T-helper 1 cell (primary cell): ENCODE measurements around the gene TSHZ1.
"Not testable (repeated sequence)": the region's sequence is repeated elsewhere in the genome, so short reads cannot be mapped to it uniquely, and the experiment has no call there.

Experiments used
- DNase-seq, 5 donors: peaks; one replicate each; pipeline ENCODE4 v3.0.0-alpha.2; 2012 to 2020

The TSHZ1 gene

GRCh38 chr18:75316826-75317225 lies 106.2 kb downstream of the TSHZ1 start:
- no peak for DNase-seq

DNA sequence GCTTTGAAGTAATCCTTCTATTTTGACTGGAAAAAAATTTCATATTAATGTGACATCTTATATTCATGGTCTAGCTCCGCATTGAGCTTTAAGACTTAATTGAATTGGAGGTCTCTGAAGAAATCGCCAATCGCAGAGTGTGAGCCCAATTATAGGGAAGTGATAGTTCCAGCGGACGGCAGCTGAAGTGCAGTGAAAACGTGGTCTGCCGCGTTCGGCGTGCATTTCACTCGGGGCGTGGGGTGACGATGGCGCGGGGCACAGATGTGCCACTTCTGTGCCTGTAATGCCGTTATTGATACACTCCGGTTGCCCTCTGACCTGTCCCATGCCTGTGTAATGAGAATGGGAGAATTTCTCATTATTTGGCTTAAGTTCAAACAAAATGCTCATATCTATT lies 106.7 kb downstream of the TSHZ1 start:
- DNase-seq = no peak

DNA sequence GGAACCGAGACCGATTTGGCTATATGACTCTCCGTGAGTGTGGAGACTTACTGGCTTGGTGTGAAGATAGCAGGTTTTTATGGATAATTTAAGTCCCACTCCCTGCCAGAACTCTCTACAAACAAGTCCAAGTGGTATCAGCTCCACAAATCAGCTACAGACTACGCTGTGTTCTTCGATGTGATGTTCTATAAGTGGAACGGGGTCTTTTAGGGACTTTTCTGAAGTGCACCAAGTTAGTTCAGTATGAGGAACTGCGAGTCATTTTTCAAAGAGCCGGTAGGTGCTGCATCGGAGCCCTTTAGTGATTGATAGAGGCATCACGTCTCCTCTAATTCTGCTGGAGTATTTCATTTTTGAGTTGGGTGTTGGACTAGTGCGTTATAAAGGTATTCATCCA lies 107.1 kb downstream of the TSHZ1 start:
- no peak for DNase-seq

- DNase-seq = no peak
Measured at GRCh38 chr18:75319905-75320304, 109.3 kb downstream of the TSHZ1 start.

GRCh38 chr18:75320506-75320905 lies 109.9 kb downstream of the TSHZ1 start:
- no peak for DNase-seq

DNA sequence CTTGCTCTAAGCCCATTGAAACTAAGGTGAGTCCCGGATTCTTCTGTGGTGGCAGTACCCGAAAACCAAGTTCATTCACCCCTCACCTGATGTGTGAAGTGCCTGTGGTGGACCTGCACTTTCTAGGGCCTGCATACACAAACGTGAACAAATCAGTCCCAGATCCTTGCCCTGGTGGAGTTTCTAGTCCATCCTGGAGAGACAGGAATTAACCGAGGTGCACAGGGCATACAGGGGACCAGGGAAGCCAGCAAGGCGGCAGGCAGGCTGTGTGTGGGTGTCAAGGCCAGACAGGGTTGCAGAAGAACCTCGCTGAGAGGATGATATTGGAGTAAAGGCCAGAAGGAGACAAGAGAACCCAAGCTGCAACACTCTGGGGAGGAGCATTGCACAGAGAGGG lies 110.8 kb downstream of the TSHZ1 start:
- no peak for DNase-seq

DNA sequence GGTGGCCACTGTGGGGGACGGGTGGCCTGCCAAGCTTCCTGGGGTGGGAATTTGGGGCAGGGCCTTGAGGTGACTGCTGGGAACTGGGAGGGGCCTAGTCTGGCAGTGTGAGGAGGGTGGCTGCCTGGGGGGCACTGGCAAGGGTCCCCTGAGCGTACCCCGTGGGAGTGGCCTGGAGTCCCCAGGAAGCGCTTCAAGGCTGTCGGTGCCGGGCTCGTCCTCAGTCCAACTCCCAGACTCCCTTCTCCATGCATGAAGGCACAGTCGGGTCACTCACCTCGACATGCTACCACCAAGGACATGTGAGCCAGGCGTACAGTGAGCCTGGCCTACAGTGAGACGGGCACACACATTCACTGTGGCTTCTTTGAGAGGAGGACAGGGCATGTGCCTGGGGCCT lies 111.6 kb downstream of the TSHZ1 start:
- no peak for DNase-seq

DNA sequence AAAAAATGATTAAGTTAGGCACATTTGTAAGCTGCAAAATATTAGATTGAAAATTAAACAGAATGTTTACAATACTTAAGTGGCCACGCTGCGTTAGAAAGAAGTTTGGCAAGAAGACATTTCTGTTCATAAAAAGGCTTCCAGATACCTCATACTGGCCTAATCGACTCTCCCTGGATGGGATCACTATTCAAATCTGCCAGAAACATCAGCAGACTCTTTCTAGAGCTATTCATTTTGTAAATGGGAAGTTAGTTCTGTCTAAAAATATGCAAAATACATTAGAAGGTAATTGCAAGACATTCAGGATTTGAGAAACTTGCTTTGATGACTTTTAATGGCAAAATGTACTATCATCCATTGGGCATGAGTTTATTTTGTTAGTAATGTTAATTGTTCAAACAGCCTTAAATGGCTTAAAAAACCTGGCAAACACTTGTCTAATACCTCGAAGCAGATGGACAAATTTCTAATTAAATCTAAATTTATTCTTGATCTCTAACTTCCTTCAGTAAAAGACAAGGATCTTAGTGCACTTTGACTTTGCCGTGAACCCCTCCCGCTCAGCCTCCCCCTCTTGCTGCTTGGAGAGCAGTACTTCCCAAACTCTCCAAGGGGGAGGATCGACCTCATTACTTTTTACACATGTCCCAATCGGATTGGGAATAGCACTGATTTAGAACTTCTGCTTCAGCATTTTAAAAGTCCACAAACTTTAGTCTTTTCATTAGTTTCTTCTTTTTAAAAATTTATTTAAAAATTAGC lies 113.4 kb downstream of the TSHZ1 start:
- no peak for DNase-seq

GRCh38 chr18:75324686-75325257 lies 114.2 kb downstream of the TSHZ1 start:
- no peak for DNase-seq

DNA sequence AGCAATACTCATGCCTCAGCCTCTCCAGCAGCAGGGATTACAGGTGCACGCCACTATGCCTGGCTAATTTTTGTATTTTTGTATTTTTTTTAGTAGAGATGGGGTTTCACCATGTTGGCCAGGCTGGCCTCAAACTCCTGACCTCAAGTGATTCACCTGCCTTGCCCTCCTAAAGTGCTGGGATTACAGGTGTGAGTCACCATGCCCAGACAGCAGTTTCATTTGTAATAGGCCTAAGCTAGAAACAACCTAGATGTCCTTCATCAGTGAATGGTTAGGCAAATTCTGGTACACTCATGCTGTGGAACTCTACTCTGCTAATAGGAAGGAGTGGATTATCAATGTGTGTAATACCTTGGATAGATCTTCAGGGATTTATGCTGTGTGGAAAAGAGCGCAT lies 119.2 kb downstream of the TSHZ1 start:
- DNase-seq = not testable (repeated sequence)

- no peak for DNase-seq
Measured at GRCh38 chr18:75330308-75330707, 119.7 kb downstream of the TSHZ1 start.

- DNase-seq = no peak
Measured at GRCh38 chr18:75334869-75335268, 124.3 kb downstream of the TSHZ1 start.

- DNase-seq = no peak
Measured at GRCh38 chr18:75335511-75335910, 124.9 kb downstream of the TSHZ1 start.

GRCh38 chr18:75336767-75337166 lies 126.2 kb downstream of the TSHZ1 start:
- no peak for DNase-seq

DNA sequence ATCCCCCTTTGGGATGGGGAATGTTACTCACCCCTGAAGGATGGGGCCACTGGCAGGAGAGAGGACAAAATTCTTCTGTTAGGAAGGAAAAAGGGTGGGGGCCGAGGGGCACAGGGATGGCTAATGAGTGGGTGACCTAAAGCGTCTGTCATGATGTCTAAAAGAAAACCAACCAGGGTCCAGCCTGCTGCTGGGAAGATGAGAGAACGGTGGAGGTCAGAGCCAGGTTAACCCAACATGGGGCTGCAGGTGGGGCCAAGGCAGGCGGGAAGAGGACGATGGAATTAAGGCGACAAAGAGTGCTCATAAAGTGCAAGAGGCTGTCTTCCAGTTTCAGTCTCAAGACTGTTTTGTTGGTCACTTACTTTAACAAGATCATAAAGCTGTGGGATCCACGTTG lies 126.8 kb downstream of the TSHZ1 start:
- no peak for DNase-seq

DNA sequence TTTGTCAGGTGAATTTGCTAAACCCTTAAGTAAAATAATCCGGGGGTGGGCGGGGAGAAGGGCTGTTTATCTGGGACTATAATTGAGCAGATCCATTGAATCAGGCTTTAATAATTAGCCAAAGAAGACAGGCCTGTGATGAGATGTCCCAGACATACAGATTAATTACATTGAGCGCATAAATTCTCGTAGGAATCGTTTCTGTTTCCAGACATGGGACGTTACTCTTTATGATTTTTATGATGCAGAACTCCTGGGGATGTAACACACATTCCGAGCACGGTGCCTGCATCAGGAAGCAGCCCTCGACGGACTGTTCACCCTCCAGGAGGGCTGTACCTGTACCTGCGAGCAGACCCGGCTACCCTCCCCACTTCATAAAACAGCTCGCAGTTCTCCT lies 128.0 kb downstream of the TSHZ1 start:
- no peak for DNase-seq
